Spleen (tissue), 11 donors: ENCODE measurements around the gene TRIM22. TPM values are rescaled to one million over a fixed set of nuclear protein-coding genes. Genes with fewer than 3 reads are reported as not detected.
"Not testable (repeated sequence)": the region's sequence is repeated elsewhere in the genome, so short reads cannot be mapped to it uniquely, and the experiment has no call there.

ENCODE experiments used
- DNase-seq: peaks from one replicate; pipeline ENCODE4 v3.0.0-alpha.2; 2020
- H3K27ac ChIP-seq, 8 donors: fragments of 200-600 bp; sonication (generic) in 7 of 8; 1 replicate in 4 of 8; 2 replicates in 4 of 8; pipeline versions ENCODE4 v1.5.0 to v1.8.0; 2016 to 2021; ENCODE audit warnings: inconsistent platforms in 4 of 8, mild to moderate bottlenecking in 4 of 8, moderate library complexity in 1 of 8
- H3K27me3 ChIP-seq, 7 donors: fragments of 200-600 bp; sonication (generic) in 6 of 7; replicated peaks in 1 of 7; 1 replicate in 4 of 7; 2 replicates in 3 of 7; pipeline versions ENCODE4 v1.5.0 to v1.8.0; 2016 to 2021; ENCODE audit warnings: inconsistent platforms in 3 of 7, mild to moderate bottlenecking in 1 of 7
- H3K36me3 ChIP-seq, 6 donors: fragments of 200-600 bp; sonication (generic) in 5 of 6; 1 replicate in 4 of 6; 2 replicates in 2 of 6; pipeline versions ENCODE4 v1.5.0 to v1.8.0; 2016 to 2021; ENCODE audit warnings: inconsistent platforms in 2 of 6
- H3K4me1 ChIP-seq, 6 donors: fragments of 200-600 bp; sonication (generic) in 5 of 6; 1 replicate in 3 of 6; 2 replicates in 3 of 6; pipeline versions ENCODE4 v1.5.0 to v1.8.0; 2016 to 2021; ENCODE audit warnings: inconsistent platforms in 3 of 6
- H3K4me3 ChIP-seq, 8 donors: fragments of 200-600 bp; sonication (generic) in 7 of 8; 1 replicate in 4 of 8; 2 replicates in 4 of 8; pipeline versions ENCODE4 v1.5.0 to v1.8.0; 2016 to 2021; ENCODE audit warnings: inconsistent platforms in 4 of 8, mild to moderate bottlenecking in 4 of 8, moderate library complexity in 2 of 8
- H3K9me3 ChIP-seq, 8 donors: fragments of 200-600 bp; sonication (generic) in 7 of 8; 1 replicate in 4 of 8; 2 replicates in 4 of 8; pipeline versions ENCODE4 v1.5.0 to v1.8.0; 2016 to 2021; ENCODE audit warnings: inconsistent platforms in 4 of 8
- POLR2A ChIP-seq, 3 donors: fragments of 450-650 bp; IDR thresholded peaks; one replicate each; pipeline ENCODE4 v1.5.1; 2017; ENCODE audit warnings: antibody characterized with exemption in 3 of 3, mild to moderate bottlenecking in 1 of 3
- POLR2AphosphoS5 ChIP-seq, 3 donors: sonication (generic); formaldehyde crosslinking; IDR thresholded peaks; one replicate each; pipeline ENCODE4 v1.5.1; 2017; ENCODE audit warnings: antibody characterized with exemption in 3 of 3
- WGBS, 5 donors: extraction: QIAGEN DNeasy Blood & Tissue Kit in 3 of 5; methylation state at CpG; one replicate each; pipeline versions ENCODE4 v1.1.5 to v1.1.7; 2013 to 2018; 5-methylcytosine and 5-hydroxymethylcytosine counted together
- intact Hi-C: fragments of 100-400 bp; cut with DNase I; formaldehyde crosslinking; loops from one replicate; pipeline ENCODE4 v1.15.0; 2023; ENCODE audit warnings: low total_unique reads
- polyA plus RNA-seq, 3 donors: library from polyadenylated mRNA; stranded (reverse); fragments of 200-250 nt; gene quantifications; one replicate each; pipeline ENCODE4 v1.2.1, GENCODE V29; 2013
- total RNA-seq, 7 donors: library from RNA; depleted of rRNA in 3 of 7; stranded (reverse); fragments of >200 nt in 3 of 7; fragmentation: NEBNext Ultra II Directional in 4 of 7; extraction: Animal tissue kit (Norgen Biotek cat#: 25700) in 4 of 7; gene quantifications; one replicate each; pipeline versions ENCODE4 v1.1.0 to v1.2.1, GENCODE V29; 2016 to 2021
- TF ChIP-seq, protein P1 (sequence below), 11 experiments: fragments of 200-600 bp in 7 of 11; fragments of 450-650 bp in 4 of 11; sonication (generic) in 4 of 11; IDR thresholded peaks in 8 of 11; conservative IDR thresholded peaks in 3 of 11; 1 replicate in 7 of 11; 2 replicates in 4 of 11; pipeline versions ENCODE4 v1.4.0 to v1.8.0; 2016 to 2021; ENCODE audit warnings: antibody characterized with exemption in 11 of 11, inconsistent platforms in 4 of 11, mild to moderate bottlenecking in 1 of 11
- donor health status: healthy with polysubstance abuse.
- donor health status: DM: no; HTN: no; CAD: no; lungs with moderate emphysema.
- donor health status: DM: no; HTN: no; CAD: no.
- donor health status: Bipolar disorder and iron deficiency.
- donor health status: healthy.
- donor health status: DM: no; HTN: no; CAD: no.
- donor health status: DM: yes; HTN: yes; CAD: no.

The TRIM22 gene
- total and polyA plus RNA-seq, 10 donors, result 152 to 336 (median 253) TPM

- no peaks in the 10 kb centered on the region for H3K4me1 ChIP-seq
- TF ChIP-seq POLR2AphosphoS5 (IDR thresholded peaks at IDR 0.05) (no peak), POLR2A (IDR thresholded peaks at IDR 0.05) (no peak)
- TF ChIP-seq, protein P1, sequence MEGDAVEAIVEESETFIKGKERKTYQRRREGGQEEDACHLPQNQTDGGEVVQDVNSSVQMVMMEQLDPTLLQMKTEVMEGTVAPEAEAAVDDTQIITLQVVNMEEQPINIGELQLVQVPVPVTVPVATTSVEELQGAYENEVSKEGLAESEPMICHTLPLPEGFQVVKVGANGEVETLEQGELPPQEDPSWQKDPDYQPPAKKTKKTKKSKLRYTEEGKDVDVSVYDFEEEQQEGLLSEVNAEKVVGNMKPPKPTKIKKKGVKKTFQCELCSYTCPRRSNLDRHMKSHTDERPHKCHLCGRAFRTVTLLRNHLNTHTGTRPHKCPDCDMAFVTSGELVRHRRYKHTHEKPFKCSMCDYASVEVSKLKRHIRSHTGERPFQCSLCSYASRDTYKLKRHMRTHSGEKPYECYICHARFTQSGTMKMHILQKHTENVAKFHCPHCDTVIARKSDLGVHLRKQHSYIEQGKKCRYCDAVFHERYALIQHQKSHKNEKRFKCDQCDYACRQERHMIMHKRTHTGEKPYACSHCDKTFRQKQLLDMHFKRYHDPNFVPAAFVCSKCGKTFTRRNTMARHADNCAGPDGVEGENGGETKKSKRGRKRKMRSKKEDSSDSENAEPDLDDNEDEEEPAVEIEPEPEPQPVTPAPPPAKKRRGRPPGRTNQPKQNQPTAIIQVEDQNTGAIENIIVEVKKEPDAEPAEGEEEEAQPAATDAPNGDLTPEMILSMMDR (IDR thresholded peaks at IDR 0.05 in 8 of 11, conservative IDR thresholded peaks at IDR 0.05 in 3 of 11), result no peak
- no peak overlapping the region for H3K27ac ChIP-seq
- intact Hi-C loops, result no loop called here
- peaks cover 0 to 10% (median 0%) of the 10 kb centered on the region in 6 donors for H3K36me3 ChIP-seq
- no peak overlapping the region for H3K4me3 ChIP-seq
- H3K27me3 ChIP-seq, result no peaks in the 10 kb centered on the region
- 91 to 97% (median 96%) methylated on average over 4 of the region's 4 CpGs for WGBS, 5 donors
- DNase-seq, result no peak
- H3K9me3 ChIP-seq, result peaks cover 0 to 19% (median 8%) of the 10 kb centered on the region in 8 donors
Observed at GRCh38 chr11:5655474-5655873, 34.1 kb upstream of the TRIM22 start.

DNA sequence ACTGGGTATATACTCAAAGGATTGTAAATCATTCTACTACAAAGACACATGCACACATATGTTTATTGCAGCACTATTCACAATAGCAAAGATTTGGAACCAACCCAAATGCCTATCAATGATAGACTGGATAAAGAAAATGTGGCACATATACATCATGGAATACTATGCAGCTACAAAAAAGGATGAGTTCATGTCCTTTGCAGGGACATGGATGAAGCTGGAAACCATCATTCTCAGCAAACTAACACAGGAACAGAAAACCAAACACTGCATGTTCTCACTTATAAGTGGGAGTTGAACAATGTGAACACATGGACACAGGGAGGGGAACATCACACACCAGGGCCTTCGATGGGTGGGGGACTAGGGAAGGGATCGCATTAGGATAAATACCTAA lies 32.6 kb upstream of the TRIM22 start:
- H3K4me1 ChIP-seq, DNase-seq, intact Hi-C loops, H3K27me3 ChIP-seq, H3K4me3 ChIP-seq, H3K27ac ChIP-seq: not testable (repeated sequence)
- 93 to 100% (median 97%) methylated on average over 2 of the region's 2 CpGs for WGBS, 5 donors
- peaks cover 0 to 18% (median 0%) of the 10 kb centered on the region in 6 donors for H3K36me3 ChIP-seq
- H3K9me3 ChIP-seq, result peaks cover 0 to 19% (median 7%) of the 10 kb centered on the region in 8 donors

DNA sequence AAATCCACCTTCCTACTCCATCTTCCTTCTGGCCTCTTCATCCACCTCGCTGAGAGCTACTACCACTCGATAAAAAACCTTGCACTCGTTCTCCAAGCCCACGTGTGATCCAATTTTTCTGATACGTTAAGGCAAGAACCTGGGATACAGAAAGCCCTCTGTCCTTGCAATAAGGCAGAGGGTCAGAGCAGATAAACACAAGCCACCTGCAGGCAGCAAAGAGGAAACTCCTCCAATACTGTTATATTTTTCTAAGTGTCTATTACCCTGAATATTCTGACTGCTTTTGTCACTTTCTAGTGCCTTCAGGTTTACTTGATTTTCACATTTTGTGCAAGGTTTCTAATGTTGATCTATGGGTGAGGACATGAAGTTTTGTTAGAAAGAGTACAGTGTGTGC lies 31.3 kb upstream of the TRIM22 start:
- 93 to 99% (median 93%) methylated on average over 5 of the region's 5 CpGs for WGBS, 5 donors
- H3K36me3 ChIP-seq, result peaks cover 0 to 28% (median 4%) of the 10 kb centered on the region in 6 donors
- intact Hi-C loops, result no loop called here
- H3K4me1 ChIP-seq, result no peaks in the 10 kb centered on the region
- no peak overlapping the region for H3K4me3 ChIP-seq
- TF ChIP-seq POLR2AphosphoS5 (IDR thresholded peaks at IDR 0.05) (no peak), POLR2A (IDR thresholded peaks at IDR 0.05) (no peak)
- TF ChIP-seq, protein P1 (IDR thresholded peaks at IDR 0.05 in 8 of 11, conservative IDR thresholded peaks at IDR 0.05 in 3 of 11), result no peak
- DNase-seq, result no peak
- no peak overlapping the region for H3K27ac ChIP-seq
- H3K9me3 ChIP-seq, result peaks cover 0 to 12% (median 2%) of the 10 kb centered on the region in 8 donors
- no peaks in the 10 kb centered on the region for H3K27me3 ChIP-seq

- peaks cover 0 to under 1% (median 0%) of the 10 kb centered on the region in 8 donors for H3K9me3 ChIP-seq
- no peaks in the 10 kb centered on the region for H3K27me3 ChIP-seq
- no peak overlapping the region for H3K4me3 ChIP-seq
- TF ChIP-seq, protein P1 (IDR thresholded peaks at IDR 0.05 in 8 of 11, conservative IDR thresholded peaks at IDR 0.05 in 3 of 11), result no peak
- no peak for TF ChIP-seq POLR2AphosphoS5 (IDR thresholded peaks at IDR 0.05)
- TF ChIP-seq POLR2A (IDR thresholded peaks at IDR 0.05), result no peak
- H3K4me1 ChIP-seq, result no peaks in the 10 kb centered on the region
- WGBS, 5 donors, result 88 to 98% (median 94%) methylated on average over 2 of the region's 2 CpGs
- no peak for DNase-seq
- H3K27ac ChIP-seq, result no peak overlapping the region
- intact Hi-C loops, result no loop called here
- peaks cover 0 to 70% (median 47%) of the 10 kb centered on the region in 6 donors for H3K36me3 ChIP-seq
Observed at GRCh38 chr11:5663511-5663910, 26.1 kb upstream of the TRIM22 start.
